ENCODE data around the gene KSR1. TPM values are rescaled to one million over a fixed set of nuclear protein-coding genes. Genes with fewer than 3 reads are reported as not detected.

KSR1 gene
- total and polyA plus RNA-seq, 2 of the 8 experiments (the other 6 are each of a cell fraction or from before 2014, with no cell fraction given) = 14.1 to 34.7 TPM

DNA sequence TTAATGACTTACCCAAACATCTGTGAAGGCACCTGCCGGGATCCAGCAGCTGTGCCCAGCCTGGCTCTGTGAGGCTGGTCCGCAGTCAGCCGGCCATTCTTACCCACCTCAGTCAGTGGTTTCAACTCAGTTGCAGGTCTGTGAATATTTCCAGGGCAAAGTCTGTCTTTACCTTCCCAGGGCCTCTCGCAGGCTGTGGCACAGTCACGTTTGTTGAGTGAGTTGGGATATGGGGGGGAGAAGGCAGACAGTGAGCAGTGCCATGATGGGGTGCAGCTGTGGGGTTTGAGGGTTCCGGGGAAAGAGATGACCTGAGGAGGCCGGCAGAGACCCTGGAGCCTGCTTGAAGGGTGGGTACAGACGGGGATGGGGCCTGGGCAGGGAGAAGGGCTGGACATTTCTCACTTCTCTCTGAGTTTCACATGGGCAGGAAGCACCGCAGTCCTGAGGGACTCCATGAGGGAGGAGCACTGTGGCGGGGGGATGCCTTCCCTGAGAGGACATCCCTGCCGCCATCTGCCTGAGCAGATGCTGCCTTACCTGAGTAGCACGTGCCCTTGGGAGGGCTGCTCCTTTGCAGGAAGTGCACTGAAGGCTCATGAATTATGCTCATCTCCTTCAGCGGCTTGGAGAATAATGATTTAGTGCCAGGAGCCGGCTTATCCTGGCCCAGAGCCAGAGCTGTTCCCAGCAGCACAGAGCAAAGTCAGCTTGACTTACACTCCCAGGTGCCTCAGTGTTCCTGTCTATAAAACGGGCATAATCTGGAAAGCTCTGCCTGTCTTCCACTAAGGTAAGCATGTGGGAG lies 48.1 kb downstream of the KSR1 start:
- Histone ChIP-seq H3K27me3 (replicated peaks in 1 of 4; ENCODE audit: control insufficient read depth in 3 of 4, extremely low read depth in 1 of 4, insufficient read depth in 3 of 4, low read length in 3 of 4) (no peaks in the 10 kb centered on the region), H3K4me2 (ENCODE audit: insufficient read depth in 1 of 2, low read depth in 2 of 2, low read length in 2 of 2) (no peak overlapping the region), H3K4me3 (ENCODE audit: extremely low read depth in 1 of 4, insufficient read depth in 2 of 4, low read depth in 3 of 4, low read length in 4 of 4) (no peak overlapping the region), H2BK5ac (ENCODE audit: low read depth, low read length) (no peak overlapping the region), H4K20me1 (replicated peaks in 1 of 2; ENCODE audit: control insufficient read depth in 1 of 2, insufficient read depth in 2 of 2, low read length in 2 of 2) (no peaks in the 10 kb centered on the region), H2AK5ac (ENCODE audit: low read depth, low read length) (peak overlapping the region; percentile 75; the same call in 1 of the 2 replicates), H2BK12ac (ENCODE audit: low read depth, low read length) (peak overlapping the region; percentile 76; the same call in 1 of the 2 replicates), H2BK120ac (replicated peaks; ENCODE audit: low read depth, low read length) (no peak overlapping the region), H3K56ac (replicated peaks; ENCODE audit: insufficient read length, low read depth, low read length) (no peak overlapping the region), H4K8ac (ENCODE audit: extremely low read depth, insufficient read depth, low read length) (no peak overlapping the region), H2AFZ (ENCODE audit: low read length) (no peak overlapping the region), H3K18ac (ENCODE audit: extremely low read depth, low read length) (no peak overlapping the region), H3K14ac (ENCODE audit: insufficient read length) (no peak overlapping the region), H3K4ac (replicated peaks; ENCODE audit: insufficient read length, low read depth, low read length) (no peak overlapping the region), H3K9ac (replicated peaks in 1 of 4; ENCODE audit: extremely low read depth in 1 of 4, low read depth in 3 of 4, low read length in 3 of 4) (no peak overlapping the region), H2BK15ac (ENCODE audit: low read length) (no peak overlapping the region), H3K23ac (ENCODE audit: insufficient read length) (no peak overlapping the region), H3K27ac (ENCODE audit: low read depth, low read length) (no peak overlapping the region), H3K36me3 (ENCODE audit: control insufficient read depth in 2 of 4, insufficient read depth in 4 of 4, low read length in 3 of 4) (peaks cover 0 to 5% (median 0%) of the 10 kb centered on the region in 4 experiments; a peak in 3 of 8 replicates), H4K5ac (ENCODE audit: insufficient read length, low read depth, low read length) (no peak overlapping the region), H2BK20ac (ENCODE audit: low read length) (no peak overlapping the region; the same call in 1 of the 2 replicates), H3K79me1 (ENCODE audit: low read depth, low read length) (peaks cover 18% of the 10 kb centered on the region; the same call in 1 of the 2 replicates), H4K91ac (replicated peaks; ENCODE audit: insufficient read length, low read length) (no peak overlapping the region), H3K23me2 (ENCODE audit: low read depth, low read length) (no peaks in the 10 kb centered on the region; the same call in 1 of the 2 replicates), H3K9me3 (ENCODE audit: insufficient read depth in 2 of 2, low read depth in 1 of 2, low read length in 1 of 2) (peaks cover 21 to 24% of the 10 kb centered on the region in 2 experiments), H3K79me2 (ENCODE audit: control insufficient read depth in 1 of 2, insufficient read depth in 2 of 2, low read length in 2 of 2) (peaks cover 4 to 71% of the 10 kb centered on the region in 2 experiments; a peak in 2 of 4 replicates), H3K4me1 (replicated peaks in 1 of 4; ENCODE audit: control insufficient read depth in 3 of 4, insufficient read depth in 4 of 4, low read length in 3 of 4) (peaks cover 11 to 26% (median 22%) of the 10 kb centered on the region in 4 experiments; a peak in 6 of 7 replicates)
- POLR2A ChIA-PET (ENCODE audit: partially characterized antibody) = interaction anchor here (0.9 kb wide), 1 partner anchor 16 kb away, joined by 4 read pairs; no protein-coding TSS in a partner anchor
- FAIRE-seq = no peak
- no peak for TF ChIP-seq KDM1A (IDR thresholded peaks at IDR 0.05; ENCODE audit: borderline replicate concordance, low read length)
- no peak for TF ChIP-seq RXRA (IDR thresholded peaks at IDR 0.05; ENCODE audit: insufficient read depth, low read depth, low read length)
- CTCF ChIA-PET (ENCODE audit: partially characterized antibody) = interaction anchor here (0.8 to 1.5 kb wide), 8 partner anchors 9 to 88 kb away, joined by 3 to 7 read pairs (median 3); no protein-coding TSS in a partner anchor
- WGBS, 2 experiments (ENCODE audit: extremely low coverage in 1 of 2, insufficient coverage in 1 of 2, insufficient read length in 1 of 2, insufficient replicate concordance in 2 of 2, low coverage in 1 of 2, low lambda C conversion rate in 2 of 2, missing lambda C conversion rate in 1 of 2) = 91% methylated on average over 13 of the region's 15 CpGs; no CpG with 5 or more reads in 1 of the 2 experiments
- no peak for DNase-seq (ENCODE audit: low read depth in 1 of 2, low spot score in 2 of 2)

Data from H1 (cell line).